Activated effector memory CD4-positive, alpha-beta T cell treated with Interleukin-2 at 50 U/mL for 16 hours (primary cell): Measurements from ENCODE around the gene OR5T2.
"Not testable (repeated sequence)": the region's sequence is repeated elsewhere in the genome, so short reads cannot be mapped to it uniquely, and the experiment has no call there.

ENCODE experiments used
- DNase-seq: peaks from one replicate; pipeline ENCODE4 v3.0.0-alpha.2; 2020

OR5T2 gene

DNA sequence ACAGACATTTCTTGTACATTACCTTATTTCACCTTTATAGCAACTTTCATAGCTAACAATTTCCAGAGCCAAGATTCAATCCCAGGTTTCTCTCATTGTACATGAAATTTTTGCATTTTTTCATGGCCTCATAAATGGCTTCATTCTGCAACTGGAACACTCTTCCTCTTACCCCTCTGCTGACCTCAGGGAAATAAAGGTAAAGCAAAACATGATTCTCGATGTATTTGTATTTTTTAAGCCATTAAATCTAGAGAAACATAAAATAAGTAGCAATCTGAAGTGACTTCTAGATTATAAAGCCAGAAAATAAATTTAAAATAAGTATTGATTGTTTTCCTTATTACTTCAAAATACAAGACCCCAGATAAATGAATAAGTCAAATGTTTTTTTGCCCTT is at the start of gene OR5T2:
Gene OR5T2, minus strand, starts transcription at position 101 of the 400 bp plus-strand sequence. CDS start 1,193 bp downstream, outside the sequence.
- DNase-seq = no peak

DNA sequence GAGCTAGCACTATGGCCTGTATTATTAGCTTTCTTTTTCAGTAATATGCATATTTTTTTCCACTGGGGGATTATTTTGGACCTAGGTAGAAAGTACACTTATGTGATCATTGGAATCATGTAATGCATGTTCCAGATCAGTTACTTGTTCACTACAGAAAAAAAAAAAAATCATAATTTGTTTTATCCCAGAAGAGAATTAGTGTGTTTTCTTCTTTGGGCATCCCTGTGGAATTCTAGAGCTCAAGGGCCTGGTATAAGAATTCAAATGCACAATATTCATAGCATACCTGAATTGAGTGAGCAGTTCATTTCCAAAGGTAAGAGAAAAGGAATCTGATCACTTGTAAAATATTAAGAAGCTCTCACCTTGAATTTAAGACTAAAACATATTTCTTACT is 39.8 kb upstream of the OR5T2 start, which contains the start of gene OR5T1:
Gene OR5T1, plus strand, starts transcription at position 301 of the 400 bp plus-strand sequence. CDS start 1,485 bp downstream, outside the sequence.
- DNase-seq = no peak

DNA sequence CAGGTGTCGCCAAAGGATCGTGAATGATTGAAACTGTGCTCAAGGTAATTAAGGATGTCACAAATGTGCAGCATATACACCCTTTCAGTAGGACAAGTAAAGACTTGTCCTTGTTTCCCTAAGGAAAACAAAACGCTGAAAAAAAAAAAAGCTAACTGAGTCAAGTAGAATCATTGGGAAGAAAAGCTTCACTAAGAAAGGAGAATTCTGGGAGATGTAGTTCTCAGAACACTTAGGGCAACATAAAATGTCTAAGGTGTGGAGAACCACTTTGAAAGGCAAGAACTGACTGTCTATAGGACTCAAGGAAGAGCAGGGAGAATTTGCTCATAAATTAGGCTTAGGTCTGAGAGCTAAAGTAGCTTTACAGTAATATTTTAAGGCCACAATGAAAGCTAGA is 37.0 kb upstream of the OR5T2 start:
- no peak for DNase-seq

DNA sequence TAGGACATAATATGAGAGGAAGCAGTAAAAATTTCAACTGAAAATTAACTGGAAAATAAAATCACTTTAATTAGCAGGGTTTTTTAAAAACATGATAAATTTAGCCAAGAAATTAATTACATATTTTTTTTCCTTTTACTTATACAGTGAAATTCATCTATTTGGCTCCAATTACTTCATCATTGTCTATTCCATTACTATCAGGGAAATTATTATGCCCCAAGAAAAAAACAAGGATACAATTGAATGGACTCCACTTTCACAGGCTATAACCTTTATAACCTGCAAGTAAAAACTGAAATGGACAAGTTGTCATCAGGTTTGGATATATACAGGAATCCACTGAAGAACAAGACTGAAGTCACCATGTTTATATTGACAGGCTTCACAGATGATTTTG is 17.9 kb upstream of the OR5T2 start, which contains the start of gene OR5T3:
Gene OR5T3, plus strand, starts transcription at position 301 of the 400 bp plus-strand sequence. Its CDS starts 0 bp downstream, at position 301.
- no peak for DNase-seq

DNA sequence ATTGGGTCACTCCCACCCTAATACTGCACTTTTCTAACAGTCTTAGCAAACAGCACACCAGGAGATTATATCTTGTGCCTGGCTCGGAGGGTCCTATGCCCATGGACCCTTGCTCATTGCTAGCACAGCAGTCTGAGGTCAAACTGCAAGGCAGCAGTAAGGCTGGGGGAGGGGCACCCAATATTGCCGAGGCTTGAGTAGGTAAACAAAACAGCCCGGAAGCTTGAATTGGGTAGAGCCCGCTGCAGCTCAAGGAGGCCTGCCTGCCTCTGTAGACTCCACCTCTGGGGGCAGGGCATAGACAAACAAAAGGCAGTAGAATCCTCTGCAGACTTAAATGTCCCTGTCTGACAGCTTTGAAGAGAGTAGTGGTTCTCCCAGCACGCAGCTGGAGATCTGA is 14.3 kb downstream of the OR5T2 start:
- not testable (repeated sequence) for DNase-seq

DNA sequence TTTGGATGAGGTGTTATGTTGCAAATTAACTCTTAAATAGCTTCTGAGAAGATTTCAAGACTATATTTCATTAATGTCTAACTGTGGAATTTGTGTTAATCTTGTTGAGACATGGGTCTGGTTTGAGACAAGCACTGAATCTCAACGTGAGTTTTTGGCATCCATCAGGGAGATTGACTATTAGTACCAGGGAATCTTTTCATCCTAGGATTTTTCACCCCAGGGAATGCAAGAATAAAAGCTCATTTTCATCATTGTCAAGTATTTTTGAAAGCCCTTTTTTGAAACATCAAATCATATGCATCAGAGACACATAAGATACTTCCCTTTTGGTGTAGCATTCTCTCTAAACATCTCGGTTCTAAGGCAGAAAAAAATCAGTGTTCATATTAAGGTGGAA is 19.5 kb downstream of the OR5T2 start:
- DNase-seq = no peak

DNA sequence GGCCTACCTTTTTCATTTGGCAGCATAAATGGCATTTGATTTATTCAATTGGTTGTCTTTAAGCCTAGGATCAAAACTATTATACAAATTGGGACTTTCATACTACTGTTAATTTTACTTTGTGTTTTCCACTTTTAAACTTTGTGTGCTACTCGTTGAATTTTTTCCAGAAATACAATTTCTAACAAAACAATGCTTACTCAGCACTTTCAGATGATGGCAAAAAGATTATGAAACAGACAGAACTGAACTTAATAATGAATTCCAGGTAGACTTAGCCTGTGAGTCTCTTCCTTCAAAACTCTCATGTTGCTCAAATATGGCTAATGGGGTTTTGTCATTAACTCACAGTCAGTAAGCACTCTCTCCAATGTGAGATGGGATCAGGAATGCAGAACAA is 26.3 kb downstream of the OR5T2 start:
- DNase-seq = no peak

DNA sequence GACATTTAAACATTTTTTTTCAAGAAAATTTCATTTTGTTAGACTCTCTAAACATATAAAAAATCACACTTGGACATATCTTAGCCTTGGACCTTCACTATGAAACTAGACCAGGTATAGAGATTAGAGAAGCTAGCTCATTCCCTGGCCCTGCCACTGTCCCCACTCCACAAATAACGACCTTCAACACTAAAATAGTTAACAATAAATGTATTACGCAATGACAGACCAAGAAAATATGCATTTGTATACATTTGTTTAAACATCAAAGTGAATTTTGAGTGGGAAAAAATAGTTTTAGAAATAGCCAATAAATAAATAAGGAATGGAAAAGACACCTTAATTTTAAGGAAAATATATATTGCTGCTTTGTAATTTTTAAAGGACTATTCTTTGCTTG is 36.7 kb downstream of the OR5T2 start:
- no peak for DNase-seq

DNA sequence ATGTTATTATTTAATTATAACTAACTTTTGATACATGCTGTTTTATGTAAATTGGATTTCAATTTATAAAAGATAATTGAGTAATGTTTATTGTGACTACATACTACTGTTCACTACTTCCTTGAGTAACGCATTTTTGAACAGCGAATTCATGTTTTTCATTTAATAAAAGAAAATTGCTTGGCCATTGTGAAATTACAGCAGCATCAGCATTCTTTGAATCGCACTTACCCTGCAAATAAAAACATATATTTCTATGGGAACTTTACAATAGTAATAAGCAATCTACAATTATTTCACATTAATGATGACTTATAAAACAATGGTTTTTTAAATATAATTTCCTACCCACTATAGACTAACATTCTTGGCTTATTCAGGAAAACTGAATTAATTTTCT is 37.4 kb downstream of the OR5T2 start:
- DNase-seq = no peak

DNA sequence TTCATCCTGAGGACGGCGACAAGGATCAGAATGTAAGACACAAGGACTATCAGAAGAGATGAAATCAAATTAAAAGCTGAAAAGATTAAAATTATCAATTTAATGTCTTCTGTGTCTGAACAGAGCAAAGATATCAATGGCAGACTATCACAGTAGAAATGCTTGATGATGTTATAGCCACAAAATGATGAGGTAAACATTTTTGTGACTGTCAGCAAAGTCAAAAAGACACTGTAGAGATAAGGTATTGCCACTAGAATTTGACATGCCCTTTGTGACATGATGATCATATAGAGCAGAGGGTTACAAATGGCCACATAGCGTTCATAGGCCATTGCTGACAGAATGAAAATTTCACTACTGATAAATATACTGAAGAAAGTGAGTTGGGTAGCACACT is 45.5 kb downstream of the OR5T2 start:
- DNase-seq = no peak

DNA sequence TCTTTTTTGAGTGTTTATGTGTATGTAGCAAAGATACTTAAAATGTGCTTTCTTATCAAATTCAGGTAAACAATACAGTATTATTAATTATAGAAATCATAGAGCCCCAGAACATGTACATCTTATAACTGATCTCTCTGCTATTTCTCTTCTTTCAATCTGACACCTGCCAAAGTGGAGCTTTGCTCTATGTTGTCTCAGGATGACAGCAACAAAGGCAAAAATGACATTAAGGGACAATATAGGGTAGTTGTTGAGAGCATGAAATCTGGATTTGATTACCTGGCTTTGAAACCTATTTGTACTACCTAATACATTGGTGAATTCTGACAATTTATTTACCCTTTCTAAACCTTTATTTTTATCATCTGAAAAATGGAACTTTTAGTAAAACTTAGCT is 50.6 kb downstream of the OR5T2 start:
- DNase-seq = no peak
